Measurements from ENCODE around the gene PPM1M.

The PPM1M gene

DNA sequence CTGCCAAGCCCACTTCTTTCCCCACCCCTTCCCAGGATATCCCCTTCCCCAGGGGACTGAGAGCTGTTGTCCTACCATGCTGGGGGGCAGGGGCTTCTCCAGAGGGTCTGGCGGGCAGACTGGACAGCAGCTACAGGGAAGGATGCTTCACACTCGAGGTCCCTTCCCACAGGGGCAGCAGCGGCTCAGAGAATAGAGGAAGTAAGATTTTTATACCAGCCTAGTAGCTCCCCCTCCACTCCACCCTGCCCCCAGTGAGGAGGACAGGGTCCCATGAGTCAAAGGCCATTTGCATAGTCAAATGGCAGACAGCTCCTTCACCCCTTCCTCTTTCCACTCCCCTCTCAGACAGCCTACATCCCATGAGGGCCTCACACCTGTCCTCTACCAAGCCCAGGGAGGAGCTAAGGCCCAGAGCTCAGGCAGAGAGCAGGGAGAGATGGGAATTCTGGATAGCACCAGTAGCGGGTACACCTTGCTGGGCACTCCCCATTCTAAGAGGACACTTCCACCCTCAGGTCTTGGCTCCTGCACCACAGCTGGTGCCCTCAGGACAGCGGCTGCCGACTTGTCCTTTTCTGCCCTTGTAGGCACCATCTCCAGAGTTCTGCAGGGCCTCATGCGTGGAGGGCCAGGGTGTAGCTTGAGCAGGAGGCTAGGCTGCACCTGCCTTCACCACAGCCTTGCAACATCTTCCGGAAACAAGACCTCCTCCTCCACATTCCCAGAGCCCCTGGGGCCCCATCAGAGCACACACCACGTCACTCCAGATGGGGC, 19.9 kb upstream of the PPM1M start, which contains the start of gene TLR9:
TSS of gene TLR9 (minus strand) at position 194 of the 777 bp plus-strand sequence. CDS start at position 78, 116 bp downstream.
- TF ChIP-seq FOXM1 (IDR thresholded peaks at IDR 0.05; ENCODE audit: borderline replicate concordance, low read depth) (no peak), TAF1 (IDR thresholded peaks at IDR 0.05; ENCODE audit: low read depth) (no peak), RAD21 (IDR thresholded peaks at IDR 0.05; ENCODE audit: low read depth) (no peak), NFIC (IDR thresholded peaks at IDR 0.05) (no peak), TCF12 (IDR thresholded peaks at IDR 0.05; ENCODE audit: low read depth) (no peak), CEBPB (IDR thresholded peaks at IDR 0.05) (no peak), YY1 (IDR thresholded peaks at IDR 0.05; ENCODE audit: low read depth) (no peak), EP300 (IDR thresholded peaks at IDR 0.05; ENCODE audit: borderline replicate concordance) (no peak), ZBTB7A (IDR thresholded peaks at IDR 0.05; ENCODE audit: low read depth) (no peak), CREB1 (IDR thresholded peaks at IDR 0.05; ENCODE audit: low read depth) (no peak)
- TF ChIP-seq, protein P1, sequence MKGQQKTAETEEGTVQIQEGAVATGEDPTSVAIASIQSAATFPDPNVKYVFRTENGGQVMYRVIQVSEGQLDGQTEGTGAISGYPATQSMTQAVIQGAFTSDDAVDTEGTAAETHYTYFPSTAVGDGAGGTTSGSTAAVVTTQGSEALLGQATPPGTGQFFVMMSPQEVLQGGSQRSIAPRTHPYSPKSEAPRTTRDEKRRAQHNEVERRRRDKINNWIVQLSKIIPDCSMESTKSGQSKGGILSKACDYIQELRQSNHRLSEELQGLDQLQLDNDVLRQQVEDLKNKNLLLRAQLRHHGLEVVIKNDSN (IDR thresholded peaks at IDR 0.05): no peak
- TF ChIP-seq, protein P2, sequence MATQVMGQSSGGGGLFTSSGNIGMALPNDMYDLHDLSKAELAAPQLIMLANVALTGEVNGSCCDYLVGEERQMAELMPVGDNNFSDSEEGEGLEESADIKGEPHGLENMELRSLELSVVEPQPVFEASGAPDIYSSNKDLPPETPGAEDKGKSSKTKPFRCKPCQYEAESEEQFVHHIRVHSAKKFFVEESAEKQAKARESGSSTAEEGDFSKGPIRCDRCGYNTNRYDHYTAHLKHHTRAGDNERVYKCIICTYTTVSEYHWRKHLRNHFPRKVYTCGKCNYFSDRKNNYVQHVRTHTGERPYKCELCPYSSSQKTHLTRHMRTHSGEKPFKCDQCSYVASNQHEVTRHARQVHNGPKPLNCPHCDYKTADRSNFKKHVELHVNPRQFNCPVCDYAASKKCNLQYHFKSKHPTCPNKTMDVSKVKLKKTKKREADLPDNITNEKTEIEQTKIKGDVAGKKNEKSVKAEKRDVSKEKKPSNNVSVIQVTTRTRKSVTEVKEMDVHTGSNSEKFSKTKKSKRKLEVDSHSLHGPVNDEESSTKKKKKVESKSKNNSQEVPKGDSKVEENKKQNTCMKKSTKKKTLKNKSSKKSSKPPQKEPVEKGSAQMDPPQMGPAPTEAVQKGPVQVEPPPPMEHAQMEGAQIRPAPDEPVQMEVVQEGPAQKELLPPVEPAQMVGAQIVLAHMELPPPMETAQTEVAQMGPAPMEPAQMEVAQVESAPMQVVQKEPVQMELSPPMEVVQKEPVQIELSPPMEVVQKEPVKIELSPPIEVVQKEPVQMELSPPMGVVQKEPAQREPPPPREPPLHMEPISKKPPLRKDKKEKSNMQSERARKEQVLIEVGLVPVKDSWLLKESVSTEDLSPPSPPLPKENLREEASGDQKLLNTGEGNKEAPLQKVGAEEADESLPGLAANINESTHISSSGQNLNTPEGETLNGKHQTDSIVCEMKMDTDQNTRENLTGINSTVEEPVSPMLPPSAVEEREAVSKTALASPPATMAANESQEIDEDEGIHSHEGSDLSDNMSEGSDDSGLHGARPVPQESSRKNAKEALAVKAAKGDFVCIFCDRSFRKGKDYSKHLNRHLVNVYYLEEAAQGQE (IDR thresholded peaks at IDR 0.05; ENCODE audit: low read depth): no peak
- TF ChIP-seq, protein P3, sequence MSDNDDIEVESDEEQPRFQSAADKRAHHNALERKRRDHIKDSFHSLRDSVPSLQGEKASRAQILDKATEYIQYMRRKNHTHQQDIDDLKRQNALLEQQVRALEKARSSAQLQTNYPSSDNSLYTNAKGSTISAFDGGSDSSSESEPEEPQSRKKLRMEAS (IDR thresholded peaks at IDR 0.05): no peak

DNA sequence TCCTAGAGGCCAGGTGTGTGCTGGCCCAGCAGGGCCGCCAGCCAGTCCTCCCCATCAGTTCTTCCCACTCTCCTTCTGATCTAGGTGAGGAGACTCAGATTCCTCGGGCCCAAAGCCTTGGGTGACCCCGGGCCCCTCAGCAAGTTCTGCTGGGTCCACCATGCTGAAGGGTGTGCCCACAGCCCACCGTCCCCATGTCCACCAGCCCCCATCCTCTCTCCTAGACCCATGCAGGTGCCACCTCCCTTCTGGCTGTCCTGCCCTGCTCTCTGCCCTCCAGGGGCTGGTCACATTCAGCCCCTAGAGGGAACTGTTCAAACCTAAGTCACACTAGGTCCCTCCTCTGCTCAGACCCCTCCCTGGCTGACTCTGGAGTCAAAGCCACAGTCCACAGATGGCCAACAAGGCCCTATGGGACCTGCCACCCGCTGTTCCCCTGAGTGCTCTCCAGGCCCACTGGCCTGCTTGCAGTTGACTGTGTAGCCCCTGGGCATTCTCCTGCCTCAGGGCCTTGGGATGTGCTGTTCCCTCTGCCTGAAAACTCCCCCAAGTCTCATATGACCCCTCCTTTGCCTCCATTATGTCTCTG, 19.2 kb upstream of the PPM1M start:
- TF ChIP-seq CREB1 (IDR thresholded peaks at IDR 0.05; ENCODE audit: low read depth) (no peak), EP300 (IDR thresholded peaks at IDR 0.05; ENCODE audit: borderline replicate concordance) (no peak), YY1 (IDR thresholded peaks at IDR 0.05; ENCODE audit: low read depth) (no peak), RAD21 (IDR thresholded peaks at IDR 0.05; ENCODE audit: low read depth) (no peak), TEAD4 (IDR thresholded peaks at IDR 0.05) (no peak), EGR1 (IDR thresholded peaks at IDR 0.05) (no peak), TCF12 (IDR thresholded peaks at IDR 0.05; ENCODE audit: low read depth) (no peak), TAF1 (IDR thresholded peaks at IDR 0.05; ENCODE audit: low read depth) (no peak), CEBPB (IDR thresholded peaks at IDR 0.05) (no peak), ZBTB7A (IDR thresholded peaks at IDR 0.05; ENCODE audit: low read depth) (no peak), FOXM1 (IDR thresholded peaks at IDR 0.05; ENCODE audit: borderline replicate concordance, low read depth) (no peak), NFIC (IDR thresholded peaks at IDR 0.05) (no peak)
- TF ChIP-seq, protein P3 (IDR thresholded peaks at IDR 0.05): no peak
- TF ChIP-seq, protein P2 (IDR thresholded peaks at IDR 0.05; ENCODE audit: low read depth): no peak
- TF ChIP-seq, protein P1 (IDR thresholded peaks at IDR 0.05): no peak

DNA sequence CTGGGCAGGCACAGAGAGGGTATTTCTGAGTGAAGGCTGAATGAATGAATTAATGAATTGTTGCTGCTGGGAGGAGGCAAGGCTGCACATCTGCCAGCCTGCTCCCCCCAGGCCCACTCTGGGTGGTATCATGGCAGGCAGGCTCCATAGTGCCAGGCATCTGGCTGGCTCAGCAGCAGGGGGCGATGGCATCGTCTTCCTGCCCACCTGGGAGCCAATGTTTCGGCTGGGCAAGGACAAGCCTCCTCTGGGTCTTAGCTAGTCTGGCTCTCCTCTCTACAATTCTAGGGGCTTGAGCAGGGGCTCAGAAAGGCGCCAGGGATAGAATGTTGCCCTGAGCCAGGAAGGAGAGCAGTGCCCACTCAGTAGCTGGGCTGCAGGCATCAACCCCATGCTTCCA, 18.4 kb upstream of the PPM1M start:
- TF ChIP-seq TEAD4 (IDR thresholded peaks at IDR 0.05) (no peak), CREB1 (IDR thresholded peaks at IDR 0.05; ENCODE audit: low read depth) (no peak), FOXM1 (IDR thresholded peaks at IDR 0.05; ENCODE audit: borderline replicate concordance, low read depth) (no peak), EGR1 (IDR thresholded peaks at IDR 0.05) (no peak), EP300 (IDR thresholded peaks at IDR 0.05; ENCODE audit: borderline replicate concordance) (no peak)

DNA sequence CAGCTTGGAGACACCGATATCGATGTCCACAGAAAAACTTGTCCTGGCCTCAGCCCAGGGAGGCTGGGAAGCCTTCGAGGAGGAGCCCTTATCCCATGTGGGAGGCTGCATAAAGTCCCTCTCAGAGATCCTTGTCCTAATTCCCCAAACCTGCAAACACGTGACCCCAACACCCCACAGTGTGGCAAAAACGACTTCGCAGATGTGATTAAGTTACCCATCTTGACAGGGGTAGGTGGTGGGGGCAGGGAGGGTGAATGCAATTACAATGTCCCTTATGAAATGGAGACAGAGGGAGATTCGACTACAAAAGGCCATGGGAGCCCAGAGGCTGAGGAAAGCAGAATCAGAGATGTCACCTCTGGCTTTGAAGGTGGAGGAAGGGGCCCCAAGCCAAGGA, 17.8 kb upstream of the PPM1M start:
- TF ChIP-seq, protein P3 (IDR thresholded peaks at IDR 0.05): no peak
- no peak for TF ChIP-seq RAD21 (IDR thresholded peaks at IDR 0.05; ENCODE audit: low read depth)
- TF ChIP-seq CREB1 (IDR thresholded peaks at IDR 0.05; ENCODE audit: low read depth): no peak
- no peak for TF ChIP-seq NFIC (IDR thresholded peaks at IDR 0.05)
- TF ChIP-seq, protein P2 (IDR thresholded peaks at IDR 0.05; ENCODE audit: low read depth): no peak
- TF ChIP-seq EGR1 (IDR thresholded peaks at IDR 0.05): no peak
- no peak for TF ChIP-seq CEBPB (IDR thresholded peaks at IDR 0.05)
- TF ChIP-seq EP300 (IDR thresholded peaks at IDR 0.05; ENCODE audit: borderline replicate concordance): no peak
- TF ChIP-seq TCF12 (IDR thresholded peaks at IDR 0.05; ENCODE audit: low read depth): no peak
- TF ChIP-seq, protein P1 (IDR thresholded peaks at IDR 0.05): no peak
- TF ChIP-seq ZBTB7A (IDR thresholded peaks at IDR 0.05; ENCODE audit: low read depth): no peak
- TF ChIP-seq FOXM1 (IDR thresholded peaks at IDR 0.05; ENCODE audit: borderline replicate concordance, low read depth): no peak
- no peak for TF ChIP-seq TEAD4 (IDR thresholded peaks at IDR 0.05)

Measured in Ishikawa (cell line).